Right renal pelvis (tissue), 4 donors: ENCODE measurements around the gene VPS4A. TPM values are rescaled to one million over a fixed set of nuclear protein-coding genes. Genes with fewer than 3 reads are reported as not detected.
"Not testable (repeated sequence)": the region's sequence is repeated elsewhere in the genome, so short reads cannot be mapped to it uniquely, and the experiment has no call there.

ENCODE experiments used
- DNase-seq, 4 donors: peaks; one replicate each; pipeline ENCODE4 v3.0.0-alpha.2; 2013; ENCODE audit warnings: low read depth in 4 of 4, low spot score in 3 of 4, missing footprints in 1 of 4
- polyA plus RNA-seq, 4 donors: library from polyadenylated mRNA; unstranded; fragments of 120-200 nt; gene quantifications; one replicate each; pipeline ENCODE4 v1.2.1, GENCODE V29; 2013; ENCODE audit not compliant: insufficient read length in 4 of 4

The VPS4A gene
- polyA plus RNA-seq, result 10 to 100 TPM; 43.6 to 47.3 (median 46.6) TPM

GRCh38 chr16:69310653-69311532, at the start of gene VPS4A:
TSS of gene VPS4A (plus strand) at chr16:69311350. CDS start at chr16:69311512, 162 bp downstream.
- peak; percentile 88 to 92 (median 92) for DNase-seq

GRCh38 chr16:69266334-69267063, 44.7 kb upstream of the VPS4A start:
- DNase-seq, result no peak

GRCh38 chr16:69267633-69268032, 43.5 kb upstream of the VPS4A start:
- no peak for DNase-seq

- no peak for DNase-seq
Observed at GRCh38 chr16:69270395-69270794, 40.8 kb upstream of the VPS4A start.

- no peak for DNase-seq
Observed at GRCh38 chr16:69270831-69271230, 40.3 kb upstream of the VPS4A start.

GRCh38 chr16:69273009-69273408, 38.1 kb upstream of the VPS4A start:
- DNase-seq, result no peak

GRCh38 chr16:69274699-69275235, 36.4 kb upstream of the VPS4A start:
- no peak for DNase-seq

- DNase-seq, result peak in 1 of 4 donors; percentile 12
Observed at GRCh38 chr16:69276148-69277115, 34.7 kb upstream of the VPS4A start.

GRCh38 chr16:69277413-69277812, 33.7 kb upstream of the VPS4A start:
- no peak for DNase-seq

- no peak for DNase-seq
Observed at GRCh38 chr16:69283851-69284250, 27.3 kb upstream of the VPS4A start.

GRCh38 chr16:69285240-69285639, 25.9 kb upstream of the VPS4A start:
- DNase-seq, result no peak

- DNase-seq, result peak; percentile 45 to 66 (median 64)
Observed at GRCh38 chr16:69286941-69287713, 24.0 kb upstream of the VPS4A start.

- not testable (repeated sequence) for DNase-seq
Observed at GRCh38 chr16:69291657-69292056, 19.5 kb upstream of the VPS4A start.

- no peak for DNase-seq
Observed at GRCh38 chr16:69293401-69293800, 17.7 kb upstream of the VPS4A start.

- no peak for DNase-seq
Observed at GRCh38 chr16:69294051-69294450, 17.1 kb upstream of the VPS4A start.

GRCh38 chr16:69296771-69297170, 14.4 kb upstream of the VPS4A start:
- DNase-seq, result not testable (repeated sequence)

GRCh38 chr16:69298261-69298660, 12.9 kb upstream of the VPS4A start:
- DNase-seq, result no peak

GRCh38 chr16:69301187-69301586, 10.0 kb upstream of the VPS4A start:
- DNase-seq, result no peak

- no peak for DNase-seq
Observed at GRCh38 chr16:69301861-69302260, 9.3 kb upstream of the VPS4A start.
